ENCODE results near the gene MAP3K10. TPM values are rescaled to one million over a fixed set of nuclear protein-coding genes. Genes with fewer than 3 reads are reported as not detected.

Gene MAP3K10
- total RNA-seq, 4 donors from 2014 or later = 10.8 to 19.5 (median 11.9) TPM

- H3K36me3 ChIP-seq = no peaks in the 10 kb centered on the region
- H3K9me3 ChIP-seq = no peaks in the 10 kb centered on the region
- in situ Hi-C loops (cut with MboI; ENCODE audit: low pct_ligation_motif_present in 1 of 4, low pct_unique_long_range_greater_than_20kb in 1 of 4, low sequenced_read_pairs in 3 of 4) (loop anchor here in 1 of 4 donors (10.0 kb wide), 1 partner anchor 75 kb away; the partner anchor contains the start of gene CCNP), intact Hi-C loops (cut with DNase I; ENCODE audit: low total_unique reads) (no loop called here)
- no peak for DNase-seq
- H3K27ac ChIP-seq = no peak overlapping the region
- no peak overlapping the region for H3K4me3 ChIP-seq
- peaks cover 8% of the 10 kb centered on the region for H3K27me3 ChIP-seq
- 81 to 91% methylated on average over 3 of the region's 3 CpGs for WGBS, 2 donors (ENCODE audit: low coverage in 1 of 2)
- peaks cover 0 to 8% (median 0%) of the 10 kb centered on the region in 4 donors for H3K4me1 ChIP-seq
- TF ChIP-seq POLR2AphosphoS5 (IDR thresholded peaks at IDR 0.05) (no peak), POLR2A (IDR thresholded peaks at IDR 0.05) (no peak), CTCF (IDR thresholded peaks at IDR 0.05) (no peak), EP300 (IDR thresholded peaks at IDR 0.05; ENCODE audit: low read depth) (no peak)
Observed at GRCh38 chr19:40149501-40149900, 41.7 kb upstream of the MAP3K10 start.

GRCh38 chr19:40150170-40150569 lies 41.1 kb upstream of the MAP3K10 start:
- no peak for DNase-seq
- H3K27me3 ChIP-seq = peaks cover 8% of the 10 kb centered on the region
- WGBS, 2 donors (ENCODE audit: low coverage in 1 of 2) = 76% methylated on average over 3 to 5 of the region's 5 CpGs
- no peak for TF ChIP-seq POLR2AphosphoS5 (IDR thresholded peaks at IDR 0.05)
- no peak for TF ChIP-seq CTCF (IDR thresholded peaks at IDR 0.05)
- no peak for TF ChIP-seq EP300 (IDR thresholded peaks at IDR 0.05; ENCODE audit: low read depth)
- TF ChIP-seq POLR2A (IDR thresholded peaks at IDR 0.05) = no peak
- intact Hi-C loops (cut with DNase I; ENCODE audit: low total_unique reads) = no loop called here
- no peaks in the 10 kb centered on the region for H3K36me3 ChIP-seq
- H3K27ac ChIP-seq = no peak overlapping the region
- in situ Hi-C loops (cut with MboI; ENCODE audit: low pct_ligation_motif_present in 1 of 4, low pct_unique_long_range_greater_than_20kb in 1 of 4, low sequenced_read_pairs in 3 of 4) = no loop called here
- no peaks in the 10 kb centered on the region for H3K9me3 ChIP-seq
- H3K4me3 ChIP-seq = no peak overlapping the region
- H3K4me1 ChIP-seq = peaks cover 0 to 8% (median 0%) of the 10 kb centered on the region in 4 donors

GRCh38 chr19:40154121-40154680 lies 37.0 kb upstream of the MAP3K10 start:
- no peak for DNase-seq
- WGBS, 2 donors (ENCODE audit: low coverage in 1 of 2) = 81 to 87% methylated on average over 6 to 11 of the region's 11 CpGs
- no peak for TF ChIP-seq POLR2AphosphoS5 (IDR thresholded peaks at IDR 0.05)
- TF ChIP-seq EP300 (IDR thresholded peaks at IDR 0.05; ENCODE audit: low read depth) = no peak
- TF ChIP-seq CTCF (IDR thresholded peaks at IDR 0.05) = no peak
- no peak for TF ChIP-seq POLR2A (IDR thresholded peaks at IDR 0.05)
- H3K36me3 ChIP-seq = no peaks in the 10 kb centered on the region
- intact Hi-C loops (cut with DNase I; ENCODE audit: low total_unique reads) (no loop called here), in situ Hi-C loops (cut with MboI; ENCODE audit: low pct_ligation_motif_present in 1 of 4, low pct_unique_long_range_greater_than_20kb in 1 of 4, low sequenced_read_pairs in 3 of 4) (no loop called here)
- H3K4me1 ChIP-seq = no peaks in the 10 kb centered on the region
- H3K27ac ChIP-seq = no peak overlapping the region
- no peak overlapping the region for H3K4me3 ChIP-seq
- H3K9me3 ChIP-seq = no peaks in the 10 kb centered on the region
- peaks cover 2% of the 10 kb centered on the region for H3K27me3 ChIP-seq

- no peaks in the 10 kb centered on the region for H3K4me1 ChIP-seq
- TF ChIP-seq EP300 (IDR thresholded peaks at IDR 0.05; ENCODE audit: low read depth) (no peak), CTCF (IDR thresholded peaks at IDR 0.05) (peak in 1 of 5 experiments; percentile 3)
- intact Hi-C loops (cut with DNase I; ENCODE audit: low total_unique reads) (no loop called here), in situ Hi-C loops (cut with MboI; ENCODE audit: low pct_ligation_motif_present in 1 of 4, low pct_unique_long_range_greater_than_20kb in 1 of 4, low sequenced_read_pairs in 3 of 4) (no loop called here)
- no peaks in the 10 kb centered on the region for H3K9me3 ChIP-seq
- peak; percentile 14 for DNase-seq
- H3K27ac ChIP-seq = no peak overlapping the region
- H3K27me3 ChIP-seq = no peaks in the 10 kb centered on the region
- WGBS, 2 donors (ENCODE audit: low coverage in 1 of 2) = 49% methylated on average over 6 to 8 of the region's 8 CpGs
- H3K4me3 ChIP-seq = no peak overlapping the region
- no peaks in the 10 kb centered on the region for H3K36me3 ChIP-seq
Observed at GRCh38 chr19:40155749-40156265, 35.4 kb upstream of the MAP3K10 start.
